ENCODE results near the gene SUSD6. TPM values are rescaled to one million over a fixed set of nuclear protein-coding genes. Genes with fewer than 3 reads are reported as not detected.
A peak's percentile ranks its signal among the peaks of the same experiment; 100 is the strongest.

SUSD6 gene, protein sequence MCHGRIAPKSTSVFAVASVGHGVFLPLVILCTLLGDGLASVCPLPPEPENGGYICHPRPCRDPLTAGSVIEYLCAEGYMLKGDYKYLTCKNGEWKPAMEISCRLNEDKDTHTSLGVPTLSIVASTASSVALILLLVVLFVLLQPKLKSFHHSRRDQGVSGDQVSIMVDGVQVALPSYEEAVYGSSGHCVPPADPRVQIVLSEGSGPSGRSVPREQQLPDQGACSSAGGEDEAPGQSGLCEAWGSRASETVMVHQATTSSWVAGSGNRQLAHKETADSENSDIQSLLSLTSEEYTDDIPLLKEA
- total RNA-seq = 100 to 1,000 TPM in 2 of 3 donors, 10 to 100 TPM in 1; 97.4 to 108 (median 103) TPM

DNA sequence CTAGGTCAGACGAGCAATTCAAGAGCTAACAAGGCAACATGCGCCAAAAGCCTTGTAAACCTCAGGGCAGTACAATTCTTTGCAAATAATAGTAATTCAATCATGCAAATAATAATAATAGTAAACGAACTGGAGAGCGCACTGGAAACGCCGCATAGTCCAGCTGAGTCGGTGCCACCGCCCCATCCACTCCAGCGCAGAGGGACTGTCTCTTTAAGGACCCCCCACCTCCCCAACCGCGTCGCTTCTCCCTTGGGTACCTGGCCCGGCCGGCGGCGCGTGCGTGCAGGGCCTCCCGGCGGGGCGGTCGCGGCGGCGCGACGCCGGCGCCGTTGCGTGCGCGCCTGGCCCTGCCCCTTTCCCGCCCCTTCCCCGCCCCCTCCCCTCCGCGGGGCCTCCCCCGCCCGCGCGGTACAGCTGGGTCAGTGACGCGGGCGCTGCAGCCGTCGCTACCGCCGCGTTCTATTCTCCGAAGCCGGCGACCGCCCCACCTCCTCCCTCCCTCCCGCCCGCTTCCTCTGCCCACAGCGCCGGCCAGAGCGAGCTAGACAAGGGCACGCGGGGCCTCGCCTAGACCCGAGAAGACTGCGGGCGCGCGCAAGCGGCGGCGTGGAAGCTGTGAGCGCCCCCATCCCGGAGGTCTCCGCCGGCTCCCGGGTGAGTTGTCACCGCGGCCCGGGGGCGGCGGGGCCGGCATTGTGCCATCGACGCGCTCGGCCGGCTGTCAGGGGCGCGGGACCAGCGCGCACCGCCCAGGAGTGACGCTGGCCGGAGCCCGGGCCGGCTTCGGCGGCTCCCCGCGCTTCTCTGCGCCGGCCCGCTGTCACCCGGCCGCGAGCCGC, at the start of gene SUSD6:
SUSD6 (plus strand) TSS at position 425 of the 842 bp plus-strand sequence. CDS start 46,997 bp downstream, outside the sequence.
- Mint-ChIP-seq H3K9me3 (no peaks in the 10 kb centered on the region), H3K36me3 (ENCODE audit: insufficient read depth) (peaks cover 16% of the 10 kb centered on the region), H3K4me1 (ENCODE audit: low read depth) (peaks cover 43% of the 10 kb centered on the region), H3K27me3 (ENCODE audit: low read depth) (no peaks in the 10 kb centered on the region), H3K4me3 (peak within 1 kb of the TSS; percentile 99)
- DNase-seq (peak; percentile 84), ATAC-seq (peak; percentile 80 to 81)

DNA sequence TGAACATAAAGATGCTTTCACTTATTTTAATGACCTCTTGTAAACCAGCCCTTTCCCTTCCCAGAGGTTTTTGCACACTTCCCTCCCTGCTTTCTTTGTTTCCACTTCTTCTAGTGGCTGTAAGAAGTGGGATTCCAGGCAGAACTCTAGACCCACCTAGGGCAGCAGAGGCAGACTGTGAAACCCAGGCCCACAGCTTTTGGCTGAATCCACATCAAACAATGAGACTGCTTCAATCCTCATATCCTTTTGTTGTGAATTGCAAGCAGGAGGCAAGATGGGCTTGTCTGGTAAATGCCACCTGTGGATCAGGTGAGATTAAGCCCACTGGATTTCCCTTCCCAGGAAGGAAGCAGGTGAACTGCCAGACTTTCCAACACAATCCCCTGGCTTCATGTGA, 49.5 kb upstream of the SUSD6 start:
- Mint-ChIP-seq H3K27me3 (ENCODE audit: low read depth) (peaks cover 35% of the 10 kb centered on the region), H3K4me3 (no peak overlapping the region), H3K36me3 (ENCODE audit: insufficient read depth) (no peaks in the 10 kb centered on the region), H3K4me1 (ENCODE audit: low read depth) (no peaks in the 10 kb centered on the region), H3K9me3 (no peaks in the 10 kb centered on the region)
- ATAC-seq (no peak), DNase-seq (no peak)

GRCh38 chr14:69567563-69567962, 43.8 kb upstream of the SUSD6 start:
- Mint-ChIP-seq H3K27me3 (ENCODE audit: low read depth) (peaks cover 53% of the 10 kb centered on the region), H3K9me3 (no peaks in the 10 kb centered on the region), H3K36me3 (ENCODE audit: insufficient read depth) (no peaks in the 10 kb centered on the region), H3K4me1 (ENCODE audit: low read depth) (no peaks in the 10 kb centered on the region), H3K4me3 (no peak overlapping the region)
- ATAC-seq (no peak), DNase-seq (no peak)

- no peak for ATAC-seq
- H3K4me1 Mint-ChIP-seq (ENCODE audit: low read depth) = peaks cover 10% of the 10 kb centered on the region
- H3K36me3 Mint-ChIP-seq (ENCODE audit: insufficient read depth) = no peaks in the 10 kb centered on the region
- no peaks in the 10 kb centered on the region for H3K9me3 Mint-ChIP-seq
- DNase-seq = no peak
- no peak overlapping the region for H3K4me3 Mint-ChIP-seq
- peaks cover 57% of the 10 kb centered on the region for H3K27me3 Mint-ChIP-seq (ENCODE audit: low read depth)
These were observed 41.5 kb upstream of the SUSD6 start for GRCh38 chr14:69569859-69570258.

GRCh38 chr14:69570836-69571330, 40.5 kb upstream of the SUSD6 start:
- Mint-ChIP-seq H3K4me1 (ENCODE audit: low read depth) (peaks cover 10% of the 10 kb centered on the region), H3K4me3 (no peak overlapping the region), H3K36me3 (ENCODE audit: insufficient read depth) (no peaks in the 10 kb centered on the region), H3K9me3 (no peaks in the 10 kb centered on the region), H3K27me3 (ENCODE audit: low read depth) (peaks cover 56% of the 10 kb centered on the region)
- ATAC-seq = no peak
- DNase-seq = no peak

GRCh38 chr14:69571449-69572029, 39.9 kb upstream of the SUSD6 start:
- Mint-ChIP-seq H3K36me3 (ENCODE audit: insufficient read depth) (no peaks in the 10 kb centered on the region), H3K4me3 (no peak overlapping the region), H3K9me3 (no peaks in the 10 kb centered on the region), H3K4me1 (ENCODE audit: low read depth) (peaks cover 10% of the 10 kb centered on the region), H3K27me3 (ENCODE audit: low read depth) (peaks cover 62% of the 10 kb centered on the region)
- ATAC-seq (no peak), DNase-seq (no peak)

GRCh38 chr14:69572030-69572840, 39.2 kb upstream of the SUSD6 start:
- H3K4me3 Mint-ChIP-seq = peak overlapping the region; percentile 11
- ATAC-seq (peak; percentile 21 to 33), DNase-seq (no peak)
- peaks cover 10% of the 10 kb centered on the region for H3K4me1 Mint-ChIP-seq (ENCODE audit: low read depth)
- no peaks in the 10 kb centered on the region for H3K36me3 Mint-ChIP-seq (ENCODE audit: insufficient read depth)
- H3K9me3 Mint-ChIP-seq = no peaks in the 10 kb centered on the region
- H3K27me3 Mint-ChIP-seq (ENCODE audit: low read depth) = peaks cover 64% of the 10 kb centered on the region

GRCh38 chr14:69572841-69573135, 38.6 kb upstream of the SUSD6 start:
- ATAC-seq (no peak), DNase-seq (no peak)
- Mint-ChIP-seq H3K4me1 (ENCODE audit: low read depth) (peaks cover 10% of the 10 kb centered on the region), H3K36me3 (ENCODE audit: insufficient read depth) (no peaks in the 10 kb centered on the region), H3K9me3 (no peaks in the 10 kb centered on the region), H3K27me3 (ENCODE audit: low read depth) (peaks cover 64% of the 10 kb centered on the region), H3K4me3 (no peak overlapping the region)

- no peak for ATAC-seq
- Mint-ChIP-seq H3K9me3 (no peaks in the 10 kb centered on the region), H3K27me3 (ENCODE audit: low read depth) (peaks cover 64% of the 10 kb centered on the region), H3K4me1 (ENCODE audit: low read depth) (peaks cover 10% of the 10 kb centered on the region), H3K36me3 (ENCODE audit: insufficient read depth) (no peaks in the 10 kb centered on the region), H3K4me3 (peak overlapping the region; percentile 82)
- DNase-seq = no peak
These were observed 38.1 kb upstream of the SUSD6 start for GRCh38 chr14:69573205-69573830.

DNA sequence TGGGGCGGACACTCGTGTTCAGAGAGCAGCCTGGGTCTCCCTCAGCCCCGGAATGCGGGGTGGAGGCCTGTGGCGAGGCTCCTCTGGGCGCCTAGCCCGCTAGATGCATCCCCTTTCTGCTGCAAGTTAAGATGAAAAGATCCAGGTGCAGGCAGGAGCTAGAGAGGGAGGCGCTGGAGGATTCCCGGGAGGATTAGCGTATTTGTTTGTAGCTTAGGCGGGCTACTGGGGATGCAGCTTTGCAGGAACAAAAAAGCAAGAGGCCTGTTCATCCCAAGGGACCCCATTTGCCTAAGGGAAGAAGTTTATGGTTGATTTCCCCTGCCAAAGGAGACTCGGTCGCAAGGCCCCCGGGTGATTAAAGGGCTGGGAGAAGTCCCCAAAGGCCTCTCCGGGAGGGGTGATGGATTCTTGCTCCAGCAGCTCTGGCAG, 37.5 kb upstream of the SUSD6 start:
- peaks cover 10% of the 10 kb centered on the region for H3K4me1 Mint-ChIP-seq (ENCODE audit: low read depth)
- peaks cover 62% of the 10 kb centered on the region for H3K27me3 Mint-ChIP-seq (ENCODE audit: low read depth)
- no peaks in the 10 kb centered on the region for H3K36me3 Mint-ChIP-seq (ENCODE audit: insufficient read depth)
- no peak for DNase-seq
- no peaks in the 10 kb centered on the region for H3K9me3 Mint-ChIP-seq
- ATAC-seq = no peak
- peak overlapping the region; percentile 82 for H3K4me3 Mint-ChIP-seq

GRCh38 chr14:69574263-69574953, 37.0 kb upstream of the SUSD6 start, which contains the start of gene CCDC177:
Gene CCDC177, minus strand, starts transcription at chr14:69574871. Its CDS starts 1,249 bp downstream, at chr14:69573622.
- ATAC-seq (peak; percentile 77 to 80), DNase-seq (peak; percentile 72)
- no peaks in the 10 kb centered on the region for H3K36me3 Mint-ChIP-seq (ENCODE audit: insufficient read depth)
- H3K9me3 Mint-ChIP-seq = no peaks in the 10 kb centered on the region
- peak within 1 kb of the TSS; percentile 82 for H3K4me3 Mint-ChIP-seq
- peaks cover 10% of the 10 kb centered on the region for H3K4me1 Mint-ChIP-seq (ENCODE audit: low read depth)
- peaks cover 56% of the 10 kb centered on the region for H3K27me3 Mint-ChIP-seq (ENCODE audit: low read depth)

DNA sequence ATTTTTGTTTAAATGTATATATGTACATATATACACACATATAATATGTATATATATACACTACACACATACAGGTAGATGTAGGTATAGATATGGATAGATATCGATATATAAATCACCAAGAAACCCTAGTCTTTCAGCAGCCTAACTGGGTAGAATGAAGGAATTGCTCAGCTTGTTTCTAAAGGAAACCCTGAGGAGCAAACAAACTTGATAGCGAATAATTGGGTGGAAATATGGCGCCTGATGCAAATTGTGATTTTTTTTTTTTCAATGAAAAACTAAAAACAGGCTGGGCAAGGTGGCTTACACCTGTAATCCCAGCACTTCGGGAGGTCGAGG, 36.5 kb upstream of the SUSD6 start:
- Mint-ChIP-seq H3K27me3 (ENCODE audit: low read depth) (peaks cover 51% of the 10 kb centered on the region), H3K36me3 (ENCODE audit: insufficient read depth) (no peaks in the 10 kb centered on the region), H3K9me3 (no peaks in the 10 kb centered on the region), H3K4me1 (ENCODE audit: low read depth) (peaks cover 10% of the 10 kb centered on the region), H3K4me3 (peak overlapping the region; percentile 82)
- ATAC-seq (no peak), DNase-seq (no peak)

DNA sequence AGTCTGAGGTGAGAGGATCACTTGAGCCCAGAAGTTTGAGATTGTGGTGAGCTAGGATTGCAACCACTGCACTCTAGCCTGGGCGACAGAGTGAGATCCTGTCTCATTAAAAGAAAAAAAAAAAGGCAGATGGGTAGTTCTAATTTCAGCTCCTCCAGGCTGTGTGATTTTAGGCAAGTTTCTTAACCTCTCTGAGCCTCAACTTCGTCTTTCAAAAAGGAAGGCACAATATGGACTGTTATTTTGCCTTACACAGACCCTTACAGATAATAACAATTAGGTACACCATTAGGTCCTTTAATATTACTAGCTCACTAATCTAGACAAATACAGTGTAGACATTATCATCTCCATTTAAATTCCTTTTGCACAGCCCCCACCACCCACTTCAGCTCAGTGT, 31.9 kb upstream of the SUSD6 start:
- peaks cover 17% of the 10 kb centered on the region for H3K27me3 Mint-ChIP-seq (ENCODE audit: low read depth)
- H3K9me3 Mint-ChIP-seq = no peaks in the 10 kb centered on the region
- H3K4me3 Mint-ChIP-seq = no peak overlapping the region
- ATAC-seq (no peak), DNase-seq (no peak)
- H3K36me3 Mint-ChIP-seq (ENCODE audit: insufficient read depth) = no peaks in the 10 kb centered on the region
- peaks cover 3% of the 10 kb centered on the region for H3K4me1 Mint-ChIP-seq (ENCODE audit: low read depth)

Measured in activated T-cell treated with anti-CD3 and anti-CD28 coated beads, Interleukin-2, amount 50 U/mL, for 4 hours (primary cell).